SK-N-MC (cell line): Measurements from ENCODE around the gene KCTD17.

Experiments
- DNase-seq: peaks from one replicate; pipeline ENCODE4 v3.0.0-alpha.2; 2011; ENCODE audit warnings: low read depth, low spot score
- H3K27ac ChIP-seq: fragments of 200-600 bp; sonication (generic); 2 replicates; pipeline ENCODE4 v1.5.1; 2016; ENCODE audit warnings: mixed run types
- H3K36me3 ChIP-seq: fragments of 200-600 bp; sonication (generic); 2 replicates; pipeline ENCODE4 v1.6.1; 2017; ENCODE audit warnings: antibody characterized with exemption, low read length, mixed read lengths; ENCODE audit not compliant: insufficient read depth
- H3K4me3 ChIP-seq: fragments of 200-600 bp; sonication (generic); 2 replicates; pipeline ENCODE4 v1.5.1; 2016
- H3K9ac ChIP-seq: fragments of 200-600 bp; sonication (generic); 2 replicates; pipeline ENCODE4 v1.8.0; 2017; ENCODE audit warnings: mixed run types, mixed read lengths; ENCODE audit not compliant: insufficient read length
- H3K9me3 ChIP-seq: fragments of 200-600 bp; sonication (generic); 2 replicates; pipeline ENCODE4 v1.6.1; 2017; ENCODE audit warnings: low read depth, mild to moderate bottlenecking, antibody characterized with exemption, low read length, moderate library complexity, mixed read lengths
- EZH2 ChIP-seq: fragments of 200-600 bp; sonication (generic); IDR thresholded peaks from one replicate; pipeline ENCODE4 v1.6.1; 2017; ENCODE audit warnings: antibody characterized with exemption
- FOXP2 ChIP-seq: optimal IDR thresholded peaks from 2 replicates; pipeline ENCODE3; 2011; ENCODE audit warnings: mild to moderate bottlenecking, moderate library complexity; ENCODE audit not compliant: insufficient read depth; ENCODE audit errors: extremely low read length, control extremely low read depth
- POLR2AphosphoS5 ChIP-seq: IDR thresholded peaks from 2 replicates; pipeline ENCODE4 v1.6.1; 2012; ENCODE audit warnings: mild to moderate bottlenecking, low read depth, low read length, borderline replicate concordance

KCTD17 gene

GRCh38 chr22:37059876-37060449 lies 8.4 kb downstream of the KCTD17 start:
- DNase-seq = no peak
- H3K27ac ChIP-seq = no peak overlapping the region
- H3K9me3 ChIP-seq = no peaks in the 10 kb centered on the region
- TF ChIP-seq EZH2 (no peak), POLR2AphosphoS5 (no peak), FOXP2 (no peak)
- no peaks in the 10 kb centered on the region for H3K36me3 ChIP-seq
- H3K4me3 ChIP-seq = no peak overlapping the region
- H3K9ac ChIP-seq = no peak overlapping the region

- TF ChIP-seq POLR2AphosphoS5 (no peak), FOXP2 (no peak)
- Histone ChIP-seq H3K9me3 (no peaks in the 10 kb centered on the region), H3K4me3 (no peak overlapping the region), H3K27ac (no peak overlapping the region), H3K9ac (no peak overlapping the region), H3K36me3 (no peaks in the 10 kb centered on the region)
- DNase-seq = no peak
Observed at GRCh38 chr22:37060801-37061610, 9.5 kb downstream of the KCTD17 start.

GRCh38 chr22:37061611-37062375 lies 10.3 kb downstream of the KCTD17 start:
- DNase-seq = no peak
- H3K9ac ChIP-seq = no peak overlapping the region
- no peak overlapping the region for H3K27ac ChIP-seq
- TF ChIP-seq FOXP2 = no peak
- no peaks in the 10 kb centered on the region for H3K36me3 ChIP-seq
- no peaks in the 10 kb centered on the region for H3K9me3 ChIP-seq
- no peak overlapping the region for H3K4me3 ChIP-seq

GRCh38 chr22:37062376-37062675 lies 10.8 kb downstream of the KCTD17 start:
- DNase-seq = no peak
- H3K9ac ChIP-seq = no peak overlapping the region
- no peak overlapping the region for H3K4me3 ChIP-seq
- no peak overlapping the region for H3K27ac ChIP-seq
- TF ChIP-seq POLR2AphosphoS5 (no peak), EZH2 (no peak), FOXP2 (no peak)
- H3K9me3 ChIP-seq = no peaks in the 10 kb centered on the region
- no peaks in the 10 kb centered on the region for H3K36me3 ChIP-seq

- Histone ChIP-seq H3K9me3 (no peaks in the 10 kb centered on the region), H3K4me3 (no peak overlapping the region), H3K9ac (no peak overlapping the region), H3K36me3 (no peaks in the 10 kb centered on the region), H3K27ac (no peak overlapping the region)
- TF ChIP-seq FOXP2 (no peak), EZH2 (no peak), POLR2AphosphoS5 (no peak)
- no peak for DNase-seq
Observed at GRCh38 chr22:37062702-37063381, 11.3 kb downstream of the KCTD17 start.

- no peak for DNase-seq
- Histone ChIP-seq H3K9me3 (no peaks in the 10 kb centered on the region), H3K36me3 (no peaks in the 10 kb centered on the region), H3K27ac (no peak overlapping the region), H3K4me3 (no peak overlapping the region), H3K9ac (no peak overlapping the region)
- TF ChIP-seq FOXP2 (no peak), EZH2 (no peak), POLR2AphosphoS5 (no peak)
Observed at GRCh38 chr22:37063431-37064420, 12.2 kb downstream of the KCTD17 start.

- Histone ChIP-seq H3K36me3 (no peaks in the 10 kb centered on the region), H3K9ac (no peak overlapping the region), H3K9me3 (no peaks in the 10 kb centered on the region), H3K4me3 (no peak overlapping the region), H3K27ac (no peak overlapping the region)
- no peak for DNase-seq
- TF ChIP-seq POLR2AphosphoS5 (no peak), EZH2 (no peak), FOXP2 (no peak)
Observed at GRCh38 chr22:37064553-37064952, 13.0 kb downstream of the KCTD17 start.

- H3K4me3 ChIP-seq = no peak overlapping the region
Observed at GRCh38 chr22:37065180-37065579, 13.6 kb downstream of the KCTD17 start.

More at GRCh38 chr22:37065180-37065579, 13.6 kb downstream of the KCTD17 start:
- Histone ChIP-seq H3K9me3 (no peaks in the 10 kb centered on the region), H3K36me3 (no peaks in the 10 kb centered on the region), H3K27ac (no peak overlapping the region), H3K9ac (no peak overlapping the region)
- DNase-seq = no peak
- TF ChIP-seq POLR2AphosphoS5 (no peak), FOXP2 (no peak), EZH2 (no peak)
